Measurements from ENCODE around the gene OSMR.

The OSMR gene

DNA sequence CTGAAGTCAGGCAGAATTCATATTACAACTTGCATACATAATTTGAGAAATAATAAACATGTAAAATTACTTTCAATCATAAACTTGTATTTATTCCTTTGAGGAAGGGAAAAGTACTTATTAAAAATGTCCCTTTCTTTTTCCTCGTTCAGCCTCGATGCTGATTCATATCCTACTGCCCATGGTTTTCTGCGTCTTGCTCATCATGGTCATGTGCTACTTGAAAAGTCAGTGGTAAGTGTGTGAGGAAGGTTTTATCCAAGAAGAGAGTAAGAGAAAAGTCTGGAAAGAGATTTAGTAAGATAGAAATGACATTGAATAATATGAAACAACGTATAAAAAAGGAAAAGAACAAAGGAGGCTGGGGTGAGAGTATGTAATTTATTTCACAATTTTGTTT is 85.9 kb downstream of the OSMR start:
- TF ChIP-seq, protein P1, sequence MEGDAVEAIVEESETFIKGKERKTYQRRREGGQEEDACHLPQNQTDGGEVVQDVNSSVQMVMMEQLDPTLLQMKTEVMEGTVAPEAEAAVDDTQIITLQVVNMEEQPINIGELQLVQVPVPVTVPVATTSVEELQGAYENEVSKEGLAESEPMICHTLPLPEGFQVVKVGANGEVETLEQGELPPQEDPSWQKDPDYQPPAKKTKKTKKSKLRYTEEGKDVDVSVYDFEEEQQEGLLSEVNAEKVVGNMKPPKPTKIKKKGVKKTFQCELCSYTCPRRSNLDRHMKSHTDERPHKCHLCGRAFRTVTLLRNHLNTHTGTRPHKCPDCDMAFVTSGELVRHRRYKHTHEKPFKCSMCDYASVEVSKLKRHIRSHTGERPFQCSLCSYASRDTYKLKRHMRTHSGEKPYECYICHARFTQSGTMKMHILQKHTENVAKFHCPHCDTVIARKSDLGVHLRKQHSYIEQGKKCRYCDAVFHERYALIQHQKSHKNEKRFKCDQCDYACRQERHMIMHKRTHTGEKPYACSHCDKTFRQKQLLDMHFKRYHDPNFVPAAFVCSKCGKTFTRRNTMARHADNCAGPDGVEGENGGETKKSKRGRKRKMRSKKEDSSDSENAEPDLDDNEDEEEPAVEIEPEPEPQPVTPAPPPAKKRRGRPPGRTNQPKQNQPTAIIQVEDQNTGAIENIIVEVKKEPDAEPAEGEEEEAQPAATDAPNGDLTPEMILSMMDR (IDR thresholded peaks at IDR 0.05; ENCODE audit: low read depth, low read length, missing control alignments) = no peak
- no peak for DNase-seq (ENCODE audit: extremely low read depth, low read depth)
- H3K4me3 ChIP-seq (replicated peaks; ENCODE audit: low read depth, low read length) = no peak overlapping the region

DNA sequence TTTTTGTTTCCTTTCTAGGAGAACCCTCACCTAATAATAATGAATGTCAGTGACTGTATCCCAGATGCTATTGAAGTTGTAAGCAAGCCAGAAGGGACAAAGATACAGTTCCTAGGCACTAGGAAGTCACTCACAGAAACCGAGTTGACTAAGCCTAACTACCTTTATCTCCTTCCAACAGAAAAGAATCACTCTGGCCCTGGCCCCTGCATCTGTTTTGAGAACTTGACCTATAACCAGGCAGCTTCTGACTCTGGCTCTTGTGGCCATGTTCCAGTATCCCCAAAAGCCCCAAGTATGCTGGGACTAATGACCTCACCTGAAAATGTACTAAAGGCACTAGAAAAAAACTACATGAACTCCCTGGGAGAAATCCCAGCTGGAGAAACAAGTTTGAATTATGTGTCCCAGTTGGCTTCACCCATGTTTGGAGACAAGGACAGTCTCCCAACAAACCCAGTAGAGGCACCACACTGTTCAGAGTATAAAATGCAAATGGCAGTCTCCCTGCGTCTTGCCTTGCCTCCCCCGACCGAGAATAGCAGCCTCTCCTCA is 87.1 kb downstream of the OSMR start:
- DNase-seq (ENCODE audit: extremely low read depth, low read depth) = no peak
- TF ChIP-seq, protein P1 (IDR thresholded peaks at IDR 0.05; ENCODE audit: low read depth, low read length, missing control alignments) = no peak
- H3K4me3 ChIP-seq (replicated peaks; ENCODE audit: low read depth, low read length) = no peak overlapping the region

DNA sequence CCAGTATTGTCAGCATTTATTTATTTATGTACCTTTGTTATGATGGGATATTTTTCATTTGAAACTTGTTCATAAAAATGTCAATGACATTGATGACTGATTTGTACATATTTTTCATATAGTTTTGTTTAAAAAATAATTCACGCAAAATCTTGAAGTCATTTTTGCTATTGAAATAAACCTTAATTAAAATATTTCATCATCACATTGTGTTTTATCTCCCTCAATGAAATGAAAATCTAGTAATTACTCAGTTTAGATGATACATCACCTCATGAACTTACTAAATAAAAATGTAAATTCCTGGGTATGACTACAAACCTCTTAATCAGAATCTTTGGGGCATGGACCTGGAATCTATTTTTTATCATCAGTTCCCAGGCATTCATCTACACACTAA is 89.6 kb downstream of the OSMR start:
- TF ChIP-seq, protein P1 (IDR thresholded peaks at IDR 0.05; ENCODE audit: low read depth, low read length, missing control alignments) = no peak
- H3K4me3 ChIP-seq (replicated peaks; ENCODE audit: low read depth, low read length) = no peak overlapping the region
- DNase-seq (ENCODE audit: extremely low read depth, low read depth) = no peak

DNA sequence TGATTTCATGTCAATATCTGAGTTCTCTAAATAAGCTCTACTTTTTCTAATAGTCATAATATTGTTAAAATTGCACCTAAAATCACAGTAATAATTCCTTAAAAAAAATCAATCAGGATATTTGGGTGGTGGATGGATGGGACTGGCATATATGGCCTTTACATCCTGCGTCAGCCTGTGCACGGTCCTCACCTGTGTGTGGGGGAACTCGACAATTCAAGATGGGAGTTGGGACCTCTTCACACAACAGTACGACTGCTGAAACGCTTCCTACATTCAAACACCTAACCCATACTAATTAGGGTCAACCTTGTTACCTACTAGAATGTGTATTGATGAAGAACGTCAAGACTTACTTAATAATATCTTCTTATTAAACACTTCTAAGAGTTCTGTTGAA is 90.5 kb downstream of the OSMR start:
- no peak for DNase-seq (ENCODE audit: extremely low read depth, low read depth)
- TF ChIP-seq, protein P1 (IDR thresholded peaks at IDR 0.05; ENCODE audit: low read depth, low read length, missing control alignments) = no peak
- H3K4me3 ChIP-seq (replicated peaks; ENCODE audit: low read depth, low read length) = no peak overlapping the region

DNA sequence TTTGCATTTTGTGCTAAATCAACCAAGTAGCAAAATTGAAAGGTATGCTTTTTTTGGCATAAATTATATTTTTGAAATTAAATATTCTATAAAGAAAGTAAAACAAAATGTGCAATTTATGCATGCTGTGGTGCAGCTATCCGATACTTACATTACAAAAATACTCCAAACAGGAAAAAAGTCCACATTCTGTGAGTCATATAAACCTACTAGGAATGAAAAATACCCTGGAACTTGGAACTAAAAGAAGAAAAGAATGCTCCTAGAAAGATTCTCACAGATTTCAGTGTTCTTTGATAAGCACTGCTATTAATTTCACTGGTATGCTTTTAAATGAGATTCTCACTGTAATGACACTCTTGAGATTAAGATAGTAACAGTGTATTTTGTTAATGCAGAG is 92.6 kb downstream of the OSMR start:
- H3K4me3 ChIP-seq (replicated peaks; ENCODE audit: low read depth, low read length) = no peak overlapping the region
- no peak for DNase-seq (ENCODE audit: extremely low read depth, low read depth)
- TF ChIP-seq, protein P1 (IDR thresholded peaks at IDR 0.05; ENCODE audit: low read depth, low read length, missing control alignments) = no peak

DNA sequence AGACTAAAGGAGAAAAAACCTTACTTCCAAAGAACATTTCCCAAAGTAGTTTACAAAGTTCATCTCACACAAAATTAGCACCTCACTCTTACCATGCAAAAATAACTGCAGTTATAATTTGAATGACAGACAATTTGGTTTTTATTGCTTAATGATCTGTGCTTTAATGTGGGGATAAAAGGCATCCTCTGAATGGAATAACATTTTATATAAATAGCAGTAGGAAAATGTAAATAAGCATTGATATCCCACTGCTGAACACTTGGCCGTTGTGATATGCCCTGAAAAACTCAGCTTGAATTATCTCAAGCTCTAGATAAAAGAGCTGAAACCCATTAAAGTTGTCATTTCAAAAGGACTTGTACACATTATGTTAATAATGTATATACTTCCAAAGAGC is 93.2 kb downstream of the OSMR start:
- no peak overlapping the region for H3K4me3 ChIP-seq (replicated peaks; ENCODE audit: low read depth, low read length)
- TF ChIP-seq, protein P1 (IDR thresholded peaks at IDR 0.05; ENCODE audit: low read depth, low read length, missing control alignments) = no peak
- no peak for DNase-seq (ENCODE audit: extremely low read depth, low read depth)

DNA sequence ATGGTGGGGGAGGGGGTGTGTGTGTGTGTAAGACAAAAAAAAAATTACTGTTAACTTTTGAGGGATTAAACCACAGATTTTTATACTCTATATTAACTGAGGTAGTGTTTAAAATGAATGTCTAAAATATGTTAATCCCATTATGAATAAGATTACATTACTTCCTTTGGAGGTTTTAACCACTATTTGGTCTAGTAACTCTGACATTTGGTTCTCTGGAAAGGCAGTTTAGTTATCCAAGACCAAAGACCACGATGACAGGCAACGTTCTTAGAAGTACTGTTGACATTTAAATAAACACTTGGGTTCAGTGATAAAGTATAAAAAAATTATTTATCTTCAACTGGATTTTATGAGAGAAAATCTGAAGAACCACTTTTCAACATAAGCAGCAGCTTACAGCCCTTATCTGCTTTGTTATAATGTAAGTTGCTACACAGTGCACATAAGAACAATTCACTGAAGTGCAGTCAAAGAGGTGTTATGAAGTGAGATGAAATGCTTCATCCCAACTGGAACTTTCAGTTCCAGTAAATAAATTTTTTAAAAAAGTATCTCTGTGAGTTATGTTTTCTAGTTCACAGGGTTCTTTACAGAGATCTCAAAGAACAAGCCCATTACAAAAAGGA is 94.5 kb downstream of the OSMR start:
- H3K4me3 ChIP-seq (replicated peaks; ENCODE audit: low read depth, low read length) = no peak overlapping the region
- TF ChIP-seq, protein P1 (IDR thresholded peaks at IDR 0.05; ENCODE audit: low read depth, low read length, missing control alignments) = no peak
- no peak for DNase-seq (ENCODE audit: extremely low read depth, low read depth)
